D721Med (cell line): Measurements from ENCODE around the gene MRPL47.

ENCODE experiments used
- DNase-seq: peaks from one replicate; pipeline ENCODE4 v3.0.0; 2011; ENCODE audit warnings: low spot score; ENCODE audit not compliant: insufficient read length
- FAIRE-seq: peaks from 2 replicates; lab custom pipeline; 2011; peaks lifted over from hg19 to GRCh38; lab: Jason Lieb, UNC
- CTCF ChIP-seq: IDR thresholded peaks from 2 replicates; pipeline ENCODE4 v1.5.1; 2012; ENCODE audit warnings: mild to moderate bottlenecking, control low read depth; ENCODE audit not compliant: insufficient read depth; ENCODE audit errors: missing control alignments

The MRPL47 gene

GRCh38 chr3:179551349-179552105, 52.9 kb downstream of the MRPL47 start:
- TF ChIP-seq CTCF = no peak
- no peak for DNase-seq
- no peak for FAIRE-seq

- no peak for FAIRE-seq
- DNase-seq = no peak
- TF ChIP-seq CTCF = no peak
These were observed 57.6 kb downstream of the MRPL47 start for GRCh38 chr3:179546814-179547241.

GRCh38 chr3:179544981-179545645, 59.3 kb downstream of the MRPL47 start:
- FAIRE-seq (no peak), DNase-seq (no peak)
- TF ChIP-seq CTCF = no peak

GRCh38 chr3:179542375-179542774, 62.1 kb downstream of the MRPL47 start:
- DNase-seq (no peak), FAIRE-seq (no peak)
- TF ChIP-seq CTCF = no peak

GRCh38 chr3:179541596-179541995, 62.8 kb downstream of the MRPL47 start:
- FAIRE-seq = no peak

GRCh38 chr3:179541094-179541493, 63.3 kb downstream of the MRPL47 start:
- no peak for FAIRE-seq
- DNase-seq = no peak
- TF ChIP-seq CTCF = no peak

More at GRCh38 chr3:179541596-179541995, 62.8 kb downstream of the MRPL47 start:
- DNase-seq = no peak
- TF ChIP-seq CTCF = no peak
